SW480 (cell line): ENCODE data around the gene PHF1.

ENCODE experiments used
- DNase-seq: peaks from one replicate; pipeline ENCODE4 v3.0.0-alpha.2; 2016; ENCODE audit warnings: low spot score

PHF1 gene

DNA sequence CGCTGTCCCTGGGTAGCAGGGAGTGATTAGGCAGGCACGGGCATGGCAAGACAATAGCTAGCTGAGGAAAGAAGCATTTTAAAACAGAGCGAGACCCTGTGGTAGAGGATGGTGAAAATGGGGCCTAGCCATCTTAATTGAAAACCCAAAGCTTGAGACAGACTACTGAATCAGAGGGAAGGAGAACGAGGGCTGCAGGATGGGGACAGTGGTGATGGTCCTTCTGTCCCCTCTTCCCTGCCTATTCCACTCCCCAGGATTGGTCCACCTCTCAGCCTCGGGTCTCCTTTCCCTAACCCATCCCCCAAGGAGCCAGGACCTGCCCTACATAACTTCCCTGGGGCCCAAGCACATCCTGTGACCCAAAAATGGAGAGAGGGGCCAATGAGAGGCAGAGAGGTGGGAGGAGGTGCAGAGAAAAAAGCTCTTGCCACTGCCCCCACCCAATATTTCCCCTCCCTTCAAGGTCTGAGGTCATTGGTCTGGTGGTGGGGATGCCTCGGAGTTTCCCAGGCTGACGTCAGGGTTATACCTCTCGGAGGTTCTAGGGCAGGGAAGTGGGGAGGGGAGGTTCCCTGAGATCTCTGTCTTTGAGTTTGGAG lies 8.0 kb downstream of the PHF1 start:
- no peak for DNase-seq

GRCh38 chr6:33419580-33420490 lies 9.0 kb downstream of the PHF1 start, which contains the start of gene SYNGAP1:
Gene SYNGAP1, plus strand, starts transcription at chr6:33420065. Its CDS starts 200 bp downstream, at chr6:33420265.
- no peak for DNase-seq

- DNase-seq = no peak
Measured at GRCh38 chr6:33420491-33421343, 9.9 kb downstream of the PHF1 start.

- DNase-seq = no peak
Measured at GRCh38 chr6:33421344-33421643, 10.5 kb downstream of the PHF1 start.

DNA sequence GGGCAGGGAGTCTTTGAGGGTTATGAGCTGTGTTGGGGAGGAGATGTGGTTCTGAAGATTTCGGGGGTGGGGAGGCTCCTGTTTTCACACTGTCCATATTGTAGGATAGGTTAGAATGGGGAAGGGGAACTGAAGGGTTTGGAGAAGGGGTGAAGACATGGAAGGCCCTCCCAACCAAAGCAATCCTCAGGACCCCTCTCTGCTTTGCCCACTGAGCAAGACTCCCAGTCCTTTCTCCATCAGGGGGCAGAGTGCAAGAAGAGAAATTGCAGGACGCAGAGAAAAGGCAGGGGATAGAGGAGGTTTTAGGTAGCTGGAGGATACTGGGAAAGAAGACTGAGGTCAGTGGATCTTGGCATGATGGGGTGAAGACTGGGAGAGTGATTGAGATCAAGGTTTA lies 13.0 kb downstream of the PHF1 start:
- no peak for DNase-seq

GRCh38 chr6:33424855-33425667 lies 14.2 kb downstream of the PHF1 start:
- DNase-seq = no peak

- peak; percentile 76 for DNase-seq
Measured at GRCh38 chr6:33425668-33426577, 15.1 kb downstream of the PHF1 start.

DNA sequence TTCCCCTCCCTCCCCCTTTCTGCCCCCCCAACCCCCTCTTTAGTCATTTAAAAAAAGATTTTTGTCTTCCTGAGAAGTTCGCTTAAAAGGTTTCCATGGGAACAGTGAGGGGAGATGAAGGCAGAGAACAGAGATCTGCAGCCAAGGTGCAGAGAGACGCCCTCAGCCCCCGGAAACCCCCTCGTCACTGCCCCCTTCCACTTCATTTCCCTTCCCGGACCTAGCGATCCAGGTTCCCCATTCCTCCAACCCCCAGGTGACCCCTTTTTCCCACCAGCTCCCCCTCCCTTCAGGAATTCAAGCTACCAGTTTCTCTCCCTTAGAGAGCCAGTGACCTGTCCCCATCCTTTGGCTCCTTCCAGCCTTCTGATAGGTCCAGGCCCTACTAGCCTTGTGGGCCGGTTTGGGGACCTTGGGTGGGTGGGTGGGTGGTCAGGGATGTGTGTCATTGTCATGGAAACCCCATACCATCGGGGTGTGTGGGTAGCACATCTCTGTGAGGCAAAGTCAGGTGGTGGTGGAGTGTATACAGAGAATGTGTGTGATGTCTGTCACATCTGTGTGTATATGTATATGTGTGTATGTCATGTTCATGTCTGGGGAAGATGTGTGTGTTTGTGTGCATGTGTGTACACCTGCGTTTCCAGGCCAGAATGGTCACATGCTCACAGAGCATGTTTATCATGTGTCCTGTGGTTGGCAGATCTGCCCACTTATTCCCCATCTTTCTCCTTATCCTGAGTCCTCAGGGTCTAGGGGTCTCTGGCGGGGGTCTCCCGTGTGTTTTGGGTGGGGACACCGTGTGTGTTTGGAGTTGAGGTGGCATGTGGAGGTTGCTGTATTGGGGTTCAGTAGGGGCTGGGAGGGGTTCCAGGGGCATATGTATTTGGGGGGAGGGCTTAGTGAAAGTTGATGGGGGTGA lies 16.0 kb downstream of the PHF1 start:
- no peak for DNase-seq

GRCh38 chr6:33427585-33428223 lies 16.9 kb downstream of the PHF1 start:
- DNase-seq = no peak

- peak; percentile 76 for DNase-seq
Measured at GRCh38 chr6:33428224-33428965, 17.6 kb downstream of the PHF1 start.

- DNase-seq = no peak
Measured at GRCh38 chr6:33428966-33429749, 18.3 kb downstream of the PHF1 start.

DNA sequence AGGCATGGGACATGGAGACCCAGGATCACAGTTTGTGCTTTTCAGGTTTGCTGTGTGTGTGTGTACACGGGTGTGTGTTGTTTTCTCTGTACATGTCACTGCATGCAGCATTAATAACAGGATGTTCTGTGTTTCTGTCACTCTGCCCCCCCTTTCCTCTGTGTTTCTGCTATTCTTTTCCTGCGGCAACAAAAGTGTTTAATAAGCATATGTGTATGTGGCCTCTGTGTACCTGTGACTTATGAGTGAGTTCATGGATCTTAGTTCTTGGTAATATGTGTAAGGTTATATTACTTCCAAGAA lies 18.9 kb downstream of the PHF1 start:
- no peak for DNase-seq

DNA sequence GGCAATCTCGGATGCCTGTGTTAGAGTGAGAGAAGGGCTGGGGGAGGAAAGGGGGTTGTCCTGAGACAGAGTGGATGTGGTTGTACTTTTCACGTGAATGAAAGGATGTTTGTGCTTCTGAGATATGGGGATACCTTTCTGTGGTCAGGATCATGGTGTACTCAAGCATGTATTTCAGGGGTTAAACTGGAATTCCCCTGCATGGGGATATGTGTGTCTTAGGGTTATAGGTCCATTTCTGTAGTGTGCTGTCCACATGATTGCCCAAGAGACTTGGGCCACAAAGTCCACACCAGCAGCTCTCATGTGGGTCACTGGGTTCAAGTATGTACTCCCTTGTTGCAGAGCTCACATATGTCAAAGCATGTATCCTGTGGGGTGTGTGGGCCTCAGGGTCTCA lies 19.5 kb downstream of the PHF1 start:
- no peak for DNase-seq

GRCh38 chr6:33430991-33431879 lies 20.4 kb downstream of the PHF1 start:
- DNase-seq = no peak

GRCh38 chr6:33431880-33432541 lies 21.2 kb downstream of the PHF1 start:
- no peak for DNase-seq

GRCh38 chr6:33432546-33432945 lies 21.7 kb downstream of the PHF1 start:
- DNase-seq = no peak
